H1 (cell line): ENCODE results near the gene TSFM. TPM values are rescaled to one million over a fixed set of nuclear protein-coding genes. Genes with fewer than 3 reads are reported as not detected.
A peak's percentile ranks its signal among the peaks of the same experiment; 100 is the strongest.

Experiments used
- CEBPB ChIP-seq: IDR thresholded peaks from 2 replicates; pipeline ENCODE4 v1.6.1; 2012; ENCODE audit warnings: low read depth, low read length
- CREB1 ChIP-seq: IDR thresholded peaks from 2 replicates; pipeline ENCODE4 v1.6.1; 2012; ENCODE audit warnings: inconsistent platforms
- CTBP2 ChIP-seq: IDR thresholded peaks from 2 replicates; pipeline ENCODE4 v1.7.0; 2011; ENCODE audit warnings: borderline replicate concordance, mild to moderate bottlenecking, moderate library complexity, mixed read lengths, low read length; ENCODE audit not compliant: insufficient read depth, insufficient read length
- E2F6 ChIP-seq: IDR thresholded peaks from 2 replicates; pipeline ENCODE4 v1.6.1; 2012; ENCODE audit warnings: inconsistent platforms
- EGR1 ChIP-seq: IDR thresholded peaks from 2 replicates; pipeline ENCODE4 v1.6.1; 2011; ENCODE audit warnings: low read depth, low read length, borderline replicate concordance
- GABPA ChIP-seq: IDR thresholded peaks from 2 replicates; pipeline ENCODE4 v1.6.1; 2011; ENCODE audit warnings: mild to moderate bottlenecking, low read length, moderate library complexity, borderline replicate concordance; ENCODE audit not compliant: insufficient read depth
- JUN ChIP-seq: IDR thresholded peaks from 2 replicates; pipeline ENCODE4 v1.6.1; 2011; ENCODE audit warnings: low read depth, mild to moderate bottlenecking, improper control_type of control experiment, low read length
- NRF1 ChIP-seq: IDR thresholded peaks from 2 replicates; pipeline ENCODE4 v1.6.1; 2011; ENCODE audit warnings: mild to moderate bottlenecking, low read depth, low read length, improper control_type of control experiment
- RAD21 ChIP-seq, 2 experiments: IDR thresholded peaks in 1 of 2; conservative IDR thresholded peaks in 1 of 2; 2 replicates each; pipeline ENCODE4 v1.6.1; 2011; ENCODE audit warnings: low read depth in 2 of 2, low read length in 2 of 2, improper control_type of control experiment in 1 of 2, inconsistent platforms in 1 of 2, mild to moderate bottlenecking in 1 of 2, moderate library complexity in 1 of 2
- TBP ChIP-seq: IDR thresholded peaks from 2 replicates; pipeline ENCODE4 v1.6.1; 2011; ENCODE audit warnings: low read depth, low read length, improper control_type of control experiment
- polyA plus RNA-seq, 7 experiments: library from polyadenylated mRNA; depleted of rRNA in 3 of 7; stranded (reverse) in 5 of 7; unstranded in 2 of 7; fragments of >200 nt in 5 of 7; fragments of 200-250 nt in 2 of 7; gene quantifications; 1 replicate in 5 of 7; 2 replicates in 1 of 7; 4 replicates in 1 of 7; pipeline versions ENCODE4 v1.2.1 to v1.2.3, GENCODE V29; 2011 to 2013; ENCODE audit warnings: missing spikeins in 2 of 7, mixed read lengths in 2 of 7
- total RNA-seq: library from RNA; stranded (reverse); fragmentation: NEBNext Ultra II Directional; extraction: Animal tissue kit (Norgen Biotek cat#: 25700); gene quantifications from 2 replicates; pipeline ENCODE4 v1.2.1, GENCODE V29; 2021

TSFM gene
- total and polyA plus RNA-seq, 2 of the 8 experiments (the other 6 are each of a cell fraction or from before 2014, with no cell fraction given): 17.4 to 49.8 TPM

- TF ChIP-seq NRF1: no peak
- TF ChIP-seq E2F6: 0 out of 2 replicates have a peak, but pooled peaks have one; percentile 28
- no peak for TF ChIP-seq CEBPB
- no peak for TF ChIP-seq JUN
- peak; percentile 76; the same call in 1 of the 2 replicates for TF ChIP-seq EGR1
- TF ChIP-seq RAD21 (IDR thresholded peaks at IDR 0.05 in 1 of 2, conservative IDR thresholded peaks at IDR 0.05 in 1 of 2; ENCODE audit: low read depth in 2 of 2, low read length in 2 of 2): no peak
- 0 out of 2 replicates have a peak, but pooled peaks have one; percentile 24 for TF ChIP-seq CREB1
- no peak for TF ChIP-seq GABPA
- no peak for TF ChIP-seq CTBP2
- TF ChIP-seq TBP: peak; percentile 30
Measured at GRCh38 chr12:57845478-57846284, 63.1 kb downstream of the TSFM start (continued).
